ENCODE data around the gene SRL. TPM values are rescaled to one million over a fixed set of nuclear protein-coding genes. Genes with fewer than 3 reads are reported as not detected.

Gene SRL
- total and polyA plus RNA-seq, 2 of the 13 experiments (the other 11 are each of a cell fraction or from before 2014, with no cell fraction given) = 0.05 TPM; not detected in 1

DNA sequence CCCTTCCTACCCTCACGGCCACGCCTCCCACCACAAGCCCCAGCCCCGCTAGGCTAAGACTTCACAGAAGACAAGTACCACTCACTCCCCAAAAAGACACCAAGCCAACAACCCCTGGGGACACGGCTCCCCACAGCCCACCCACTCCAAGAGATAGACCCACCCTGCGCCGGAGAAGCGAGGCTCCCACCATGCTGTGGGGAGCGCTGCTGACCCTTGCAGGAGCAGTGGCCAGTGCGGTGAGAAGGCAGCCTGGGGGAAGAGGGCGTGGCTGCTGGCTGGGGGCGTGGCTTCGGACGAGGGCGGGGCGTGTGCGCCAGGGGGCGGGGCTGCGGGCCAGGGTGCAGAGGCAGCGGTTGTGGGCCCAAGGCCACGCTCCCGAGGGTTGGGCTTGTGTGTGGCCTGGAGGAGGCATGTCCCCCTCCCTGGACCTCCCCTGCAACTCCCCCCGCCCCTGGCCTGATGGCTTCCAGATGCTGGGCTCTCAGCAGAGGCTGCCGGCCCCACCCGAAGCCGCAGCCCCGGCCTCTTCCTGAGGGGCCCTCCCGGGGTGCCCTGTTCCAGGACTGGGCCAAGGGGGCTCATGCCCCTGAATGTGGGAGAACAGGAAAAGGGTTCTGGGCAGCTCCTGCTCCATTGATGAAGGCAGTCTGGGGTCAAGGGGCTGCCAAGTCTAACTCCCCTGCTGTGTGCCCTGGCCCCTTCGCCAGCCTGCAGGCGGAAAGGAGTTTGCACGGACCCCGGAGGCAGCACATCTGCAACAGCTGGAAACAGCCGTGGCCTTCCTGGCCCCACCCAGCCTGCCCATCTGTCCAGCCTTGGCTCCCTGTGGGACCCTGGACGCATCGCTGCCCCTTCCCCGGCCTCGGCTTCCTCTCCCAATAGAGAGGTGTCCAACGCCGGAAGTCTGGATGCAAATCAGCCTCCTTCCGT, 21.9 kb upstream of the SRL start (continued):
- TF ChIP-seq, protein P1, sequence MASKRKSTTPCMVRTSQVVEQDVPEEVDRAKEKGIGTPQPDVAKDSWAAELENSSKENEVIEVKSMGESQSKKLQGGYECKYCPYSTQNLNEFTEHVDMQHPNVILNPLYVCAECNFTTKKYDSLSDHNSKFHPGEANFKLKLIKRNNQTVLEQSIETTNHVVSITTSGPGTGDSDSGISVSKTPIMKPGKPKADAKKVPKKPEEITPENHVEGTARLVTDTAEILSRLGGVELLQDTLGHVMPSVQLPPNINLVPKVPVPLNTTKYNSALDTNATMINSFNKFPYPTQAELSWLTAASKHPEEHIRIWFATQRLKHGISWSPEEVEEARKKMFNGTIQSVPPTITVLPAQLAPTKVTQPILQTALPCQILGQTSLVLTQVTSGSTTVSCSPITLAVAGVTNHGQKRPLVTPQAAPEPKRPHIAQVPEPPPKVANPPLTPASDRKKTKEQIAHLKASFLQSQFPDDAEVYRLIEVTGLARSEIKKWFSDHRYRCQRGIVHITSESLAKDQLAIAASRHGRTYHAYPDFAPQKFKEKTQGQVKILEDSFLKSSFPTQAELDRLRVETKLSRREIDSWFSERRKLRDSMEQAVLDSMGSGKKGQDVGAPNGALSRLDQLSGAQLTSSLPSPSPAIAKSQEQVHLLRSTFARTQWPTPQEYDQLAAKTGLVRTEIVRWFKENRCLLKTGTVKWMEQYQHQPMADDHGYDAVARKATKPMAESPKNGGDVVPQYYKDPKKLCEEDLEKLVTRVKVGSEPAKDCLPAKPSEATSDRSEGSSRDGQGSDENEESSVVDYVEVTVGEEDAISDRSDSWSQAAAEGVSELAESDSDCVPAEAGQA (IDR thresholded peaks at IDR 0.05; ENCODE audit: low read depth) = no peak
- TF ChIP-seq, protein P1 (CRISPR knock-in tag; IDR thresholded peaks at IDR 0.05; ENCODE audit: borderline replicate concordance) = no peak
- TF ChIP-seq ZFP36 (IDR thresholded peaks at IDR 0.05; ENCODE audit: borderline replicate concordance, low read depth, low read length, partially characterized antibody) (no peak), ZNF7 (CRISPR knock-in tag; IDR thresholded peaks at IDR 0.05) (no peak), ZNF232 (CRISPR knock-in tag; IDR thresholded peaks at IDR 0.05; ENCODE audit: borderline replicate concordance) (no peak), ZNF12 (CRISPR knock-in tag; IDR thresholded peaks at IDR 0.05) (no peak), ZNF674 (CRISPR knock-in tag; IDR thresholded peaks at IDR 0.05; ENCODE audit: low read depth) (no peak)
- TF ChIP-seq, protein P2, sequence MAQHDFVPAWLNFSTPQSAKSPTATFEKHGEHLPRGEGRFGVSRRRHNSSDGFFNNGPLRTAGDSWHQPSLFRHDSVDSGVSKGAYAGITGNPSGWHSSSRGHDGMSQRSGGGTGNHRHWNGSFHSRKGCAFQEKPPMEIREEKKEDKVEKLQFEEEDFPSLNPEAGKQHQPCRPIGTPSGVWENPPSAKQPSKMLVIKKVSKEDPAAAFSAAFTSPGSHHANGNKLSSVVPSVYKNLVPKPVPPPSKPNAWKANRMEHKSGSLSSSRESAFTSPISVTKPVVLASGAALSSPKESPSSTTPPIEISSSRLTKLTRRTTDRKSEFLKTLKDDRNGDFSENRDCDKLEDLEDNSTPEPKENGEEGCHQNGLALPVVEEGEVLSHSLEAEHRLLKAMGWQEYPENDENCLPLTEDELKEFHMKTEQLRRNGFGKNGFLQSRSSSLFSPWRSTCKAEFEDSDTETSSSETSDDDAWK (CRISPR knock-in tag; IDR thresholded peaks at IDR 0.05) = no peak
- TF ChIP-seq, protein P3, sequence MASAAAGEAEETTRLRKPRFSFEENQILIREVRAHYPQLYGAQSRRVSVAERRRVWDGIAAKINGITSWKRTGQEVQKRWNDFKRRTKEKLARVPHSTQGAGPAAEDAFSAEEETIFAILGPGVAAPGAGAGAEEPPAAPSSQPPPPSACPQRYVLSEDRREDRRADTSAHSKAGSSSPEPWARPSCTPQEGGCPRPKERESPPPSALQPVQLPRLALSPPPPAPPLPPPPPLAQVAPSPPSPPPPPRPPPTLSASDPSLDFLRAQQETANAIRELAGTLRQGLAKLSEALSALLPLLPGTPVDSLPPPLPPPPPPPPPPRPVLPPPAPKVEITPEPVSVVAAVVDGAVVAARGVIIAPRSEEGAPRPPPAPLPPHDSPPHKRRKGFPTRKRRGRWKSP (CRISPR knock-in tag; IDR thresholded peaks at IDR 0.05) = no peak
- TF ChIP-seq, protein P4, sequence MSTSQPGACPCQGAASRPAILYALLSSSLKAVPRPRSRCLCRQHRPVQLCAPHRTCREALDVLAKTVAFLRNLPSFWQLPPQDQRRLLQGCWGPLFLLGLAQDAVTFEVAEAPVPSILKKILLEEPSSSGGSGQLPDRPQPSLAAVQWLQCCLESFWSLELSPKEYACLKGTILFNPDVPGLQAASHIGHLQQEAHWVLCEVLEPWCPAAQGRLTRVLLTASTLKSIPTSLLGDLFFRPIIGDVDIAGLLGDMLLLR (CRISPR knock-in tag; IDR thresholded peaks at IDR 0.05) = no peak

All from HepG2 (cell line).